Testis (tissue), 3 donors: ENCODE data around the gene CDC42SE2. TPM values are rescaled to one million over a fixed set of nuclear protein-coding genes. Genes with fewer than 3 reads are reported as not detected.

Experiments used
- DNase-seq: peaks from one replicate; pipeline ENCODE4 v3.0.0-alpha.2; 2019
- H3K27ac ChIP-seq, 2 donors: fragments of 200-600 bp; sonication (generic); one replicate each; pipeline ENCODE4 v1.5.1; 2019
- H3K27me3 ChIP-seq: fragments of 200-600 bp; sonication (generic); one replicate; pipeline ENCODE4 v1.5.1; 2019
- H3K36me3 ChIP-seq: fragments of 200-600 bp; sonication (generic); one replicate; pipeline ENCODE4 v1.5.1; 2017; ENCODE audit warnings: low read depth; ENCODE audit errors: missing control alignments
- H3K4me1 ChIP-seq: fragments of 200-600 bp; sonication (generic); one replicate; pipeline ENCODE4 v1.5.1; 2019
- H3K4me3 ChIP-seq, 2 donors: fragments of 200-600 bp; sonication (generic); one replicate each; pipeline ENCODE4 v1.5.1; 2017 to 2019
- H3K9me3 ChIP-seq: fragments of 200-600 bp; sonication (generic); one replicate; pipeline ENCODE4 v1.5.1; 2017
- CTCF ChIP-seq, 3 experiments: fragments of 450-650 bp in 2 of 3; fragments of 200-600 bp in 1 of 3; sonication (generic) in 1 of 3; IDR thresholded peaks; one replicate each; pipeline ENCODE4 v1.5.1; 2016 to 2019; ENCODE audit warnings: antibody characterized with exemption in 3 of 3, mild to moderate bottlenecking in 2 of 3, moderate library complexity in 1 of 3
- POLR2A ChIP-seq: fragments of 450-650 bp; IDR thresholded peaks from one replicate; pipeline ENCODE4 v1.6.1; 2017; ENCODE audit warnings: antibody characterized with exemption, mild to moderate bottlenecking, moderate library complexity
- WGBS, 2 donors: methylation state at CpG; one replicate each; pipeline ENCODE4 v1.1.5; 2018; 5-methylcytosine and 5-hydroxymethylcytosine counted together
- intact Hi-C: fragments of 100-400 bp; cut with DNase I; formaldehyde crosslinking; loops from one replicate; pipeline ENCODE4 v1.15.1; 2023; ENCODE audit warnings: low total_unique reads
- polyA plus RNA-seq: library from polyadenylated mRNA; stranded (reverse); fragments of 350-450 nt; fragmentation: Illumina TruSeq; extraction: RNeasy Lipid Tissue Mini Kit (QIAGEN cat#74804); gene quantifications from one replicate; pipeline ENCODE4 v1.2.3, GENCODE V29; 2014; ENCODE audit warnings: low read depth, low replicate concordance; ENCODE audit not compliant: insufficient read depth
- total RNA-seq, 2 donors: library from RNA; depleted of rRNA; stranded (reverse); fragments of >200 nt; gene quantifications; one replicate each; pipeline ENCODE4 v1.2.3, GENCODE V29; 2016

The CDC42SE2 gene
- total and polyA plus RNA-seq, 3 donors from 2014 or later, result 57.6 to 72.8 (median 67.1) TPM

DNA sequence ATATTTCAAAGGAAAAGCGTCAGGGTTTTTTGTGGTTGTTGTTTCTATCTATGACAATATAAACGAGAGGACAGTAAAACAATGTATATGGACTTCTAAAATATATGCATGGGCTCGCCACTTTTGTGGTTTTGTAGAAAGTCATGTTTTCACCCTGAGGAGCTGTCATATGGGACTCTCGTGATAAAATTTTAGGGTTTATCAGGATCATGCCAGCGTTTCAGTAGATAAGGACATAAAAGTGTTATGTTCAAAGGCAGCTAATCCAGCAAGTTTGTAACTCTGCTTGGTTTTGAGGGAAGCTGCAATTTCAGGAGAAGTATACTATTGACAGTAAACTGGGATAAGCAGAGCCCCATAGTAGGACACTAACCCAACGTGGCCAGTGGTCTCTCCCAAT is 120.3 kb downstream of the CDC42SE2 start:
- DNase-seq, result no peak
- Histone ChIP-seq H3K36me3 (no peaks in the 10 kb centered on the region), H3K27ac (no peak overlapping the region), H3K27me3 (no peaks in the 10 kb centered on the region), H3K4me1 (peaks cover 10% of the 10 kb centered on the region), H3K9me3 (no peaks in the 10 kb centered on the region), H3K4me3 (no peak overlapping the region)
- WGBS, 2 donors, result 73 to 84% methylated on average over 6 of the region's 6 CpGs
- TF ChIP-seq POLR2A (no peak), CTCF (IDR thresholded peaks at IDR 0.05) (no peak)
- intact Hi-C loops, result no loop called here

- Histone ChIP-seq H3K4me1 (peaks cover 10% of the 10 kb centered on the region), H3K27ac (no peak overlapping the region), H3K4me3 (no peak overlapping the region), H3K36me3 (no peaks in the 10 kb centered on the region), H3K9me3 (no peaks in the 10 kb centered on the region), H3K27me3 (no peaks in the 10 kb centered on the region)
- 92 to 95% methylated on average over 3 of the region's 3 CpGs for WGBS, 2 donors
- TF ChIP-seq CTCF (IDR thresholded peaks at IDR 0.05), result no peak
- intact Hi-C loops, result no loop called here
- DNase-seq, result no peak
Observed at GRCh38 chr5:131384616-131385214, 120.9 kb downstream of the CDC42SE2 start.

GRCh38 chr5:131386124-131386523 is 122.3 kb downstream of the CDC42SE2 start:
- intact Hi-C loops, result no loop called here
- peaks cover 4% of the 10 kb centered on the region for H3K4me1 ChIP-seq
- no peaks in the 10 kb centered on the region for H3K9me3 ChIP-seq
- WGBS, 2 donors, result 91 to 95% methylated on average over 3 of the region's 3 CpGs
- TF ChIP-seq POLR2A (no peak), CTCF (IDR thresholded peaks at IDR 0.05) (no peak)
- no peaks in the 10 kb centered on the region for H3K36me3 ChIP-seq
- DNase-seq, result no peak
- H3K4me3 ChIP-seq, result no peak overlapping the region
- no peak overlapping the region for H3K27ac ChIP-seq
- H3K27me3 ChIP-seq, result no peaks in the 10 kb centered on the region

- TF ChIP-seq CTCF (IDR thresholded peaks at IDR 0.05) (no peak), POLR2A (no peak)
- intact Hi-C loops, result no loop called here
- WGBS, 2 donors, result 25 to 42% methylated on average over 4 of the region's 4 CpGs
- Histone ChIP-seq H3K4me3 (no peak overlapping the region), H3K27ac (no peak overlapping the region), H3K36me3 (no peaks in the 10 kb centered on the region), H3K27me3 (no peaks in the 10 kb centered on the region), H3K9me3 (no peaks in the 10 kb centered on the region), H3K4me1 (no peaks in the 10 kb centered on the region)
- no peak for DNase-seq
Observed at GRCh38 chr5:131386779-131387178, 122.9 kb downstream of the CDC42SE2 start.

GRCh38 chr5:131387255-131387654 is 123.4 kb downstream of the CDC42SE2 start:
- H3K36me3 ChIP-seq, result no peaks in the 10 kb centered on the region
- no peak for TF ChIP-seq POLR2A
- TF ChIP-seq CTCF (IDR thresholded peaks at IDR 0.05), result no peak
- no peak overlapping the region for H3K27ac ChIP-seq
- intact Hi-C loops, result no loop called here
- H3K4me1 ChIP-seq, result no peaks in the 10 kb centered on the region
- no peaks in the 10 kb centered on the region for H3K27me3 ChIP-seq
- H3K9me3 ChIP-seq, result no peaks in the 10 kb centered on the region
- H3K4me3 ChIP-seq, result no peak overlapping the region
- 93 to 96% methylated on average over 6 of the region's 6 CpGs for WGBS, 2 donors
- DNase-seq, result no peak
